RWPE1 (cell line): Measurements from ENCODE around the gene BCL2L12.
A peak's percentile ranks its signal among the peaks of the same experiment; 100 is the strongest.

ENCODE experiments used
- CTCF ChIA-PET: fragments of 350-600 bp; sonication (Branson Sonifier 250); formaldehyde crosslinking; extraction: SDS; loops from one replicate; lab custom pipeline; 2021; lab: Yijun Ruan, JAX
- POLR2A ChIA-PET: fragments of 400-600 bp; formaldehyde crosslinking; extraction: SDS; loops from one replicate; lab custom pipeline; 2020; ENCODE audit warnings: antibody characterized with exemption; ENCODE audit not compliant: low non-redundant PET; lab: Yijun Ruan, JAX
- DNase-seq: peaks from one replicate; pipeline ENCODE4 v3.0.0; 2012; ENCODE audit warnings: low spot score
- H3K27ac ChIP-seq: fragments of 450-650 bp; 2 replicates; pipeline ENCODE4 v1.5.1; 2017
- TF ChIP-seq, protein P1 (sequence below): fragments of 450-650 bp; conservative IDR thresholded peaks from 2 replicates; pipeline ENCODE4 v1.5.1; 2017; ENCODE audit warnings: low read depth, mild to moderate bottlenecking

The BCL2L12 gene

DNA sequence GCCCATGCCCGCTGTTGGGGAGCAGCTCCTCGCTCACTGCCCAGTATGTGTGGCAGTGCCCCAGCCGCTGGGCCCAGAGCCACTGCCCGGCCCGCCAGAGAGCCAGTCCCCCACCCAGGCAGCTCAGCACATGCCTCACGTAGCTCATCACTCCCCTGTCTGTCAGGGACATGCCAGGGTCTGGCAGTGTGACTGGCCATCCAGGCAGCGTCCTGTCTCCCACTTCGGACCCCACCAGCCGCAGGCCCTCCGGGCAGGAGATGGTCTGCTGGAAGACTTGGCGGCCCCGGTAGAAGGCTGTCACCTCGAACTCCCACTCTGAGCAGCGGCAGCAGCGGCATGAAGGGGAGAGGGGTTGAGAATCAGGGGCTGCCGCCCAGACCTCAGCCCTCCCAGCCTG lies 3.7 kb upstream of the BCL2L12 start:
- peak overlapping the region; percentile 97 for H3K27ac ChIP-seq
- CTCF ChIA-PET: interaction anchor here (0.6 kb wide), 2 partner anchors 19 to 89 kb away, joined by 3 to 5 read pairs; no protein-coding TSS in a partner anchor
- DNase-seq: no peak
- TF ChIP-seq, protein P1, sequence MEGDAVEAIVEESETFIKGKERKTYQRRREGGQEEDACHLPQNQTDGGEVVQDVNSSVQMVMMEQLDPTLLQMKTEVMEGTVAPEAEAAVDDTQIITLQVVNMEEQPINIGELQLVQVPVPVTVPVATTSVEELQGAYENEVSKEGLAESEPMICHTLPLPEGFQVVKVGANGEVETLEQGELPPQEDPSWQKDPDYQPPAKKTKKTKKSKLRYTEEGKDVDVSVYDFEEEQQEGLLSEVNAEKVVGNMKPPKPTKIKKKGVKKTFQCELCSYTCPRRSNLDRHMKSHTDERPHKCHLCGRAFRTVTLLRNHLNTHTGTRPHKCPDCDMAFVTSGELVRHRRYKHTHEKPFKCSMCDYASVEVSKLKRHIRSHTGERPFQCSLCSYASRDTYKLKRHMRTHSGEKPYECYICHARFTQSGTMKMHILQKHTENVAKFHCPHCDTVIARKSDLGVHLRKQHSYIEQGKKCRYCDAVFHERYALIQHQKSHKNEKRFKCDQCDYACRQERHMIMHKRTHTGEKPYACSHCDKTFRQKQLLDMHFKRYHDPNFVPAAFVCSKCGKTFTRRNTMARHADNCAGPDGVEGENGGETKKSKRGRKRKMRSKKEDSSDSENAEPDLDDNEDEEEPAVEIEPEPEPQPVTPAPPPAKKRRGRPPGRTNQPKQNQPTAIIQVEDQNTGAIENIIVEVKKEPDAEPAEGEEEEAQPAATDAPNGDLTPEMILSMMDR: no peak
- POLR2A ChIA-PET: no interaction called here

GRCh38 chr19:49663224-49663623 lies 2.5 kb upstream of the BCL2L12 start:
- ChIA-PET CTCF (no interaction called here), POLR2A (no interaction called here)
- peak overlapping the region; percentile 97 for H3K27ac ChIP-seq

GRCh38 chr19:49664171-49665035 lies 1.3 kb upstream of the BCL2L12 start:
- peak; percentile 95 for DNase-seq
- peak overlapping the region; percentile 97 for H3K27ac ChIP-seq
- TF ChIP-seq, protein P1: no peak
- CTCF ChIA-PET: interaction anchor here (1.0 kb wide), 1 partner anchor 16 kb away, joined by 3 read pairs; no protein-coding TSS in a partner anchor
- POLR2A ChIA-PET: interaction anchor here (0.5 to 1.0 kb wide), 4 partner anchors 9 to 91 kb away, joined by 3 to 11 read pairs (median 4); partner anchors contain the start of gene SCAF1

More at GRCh38 chr19:49663224-49663623, 2.5 kb upstream of the BCL2L12 start:
- TF ChIP-seq, protein P1: no peak
- DNase-seq: no peak

- TF ChIP-seq, protein P1: no peak
- peak overlapping the region; percentile 97 for H3K27ac ChIP-seq
- DNase-seq: no peak
- CTCF ChIA-PET: no interaction called here
- POLR2A ChIA-PET: interaction anchor here (0.5 to 1.0 kb wide), 3 partner anchors 9 to 92 kb away, joined by 3 to 11 read pairs (median 5); no protein-coding TSS in a partner anchor
Observed at GRCh38 chr19:49665036-49665350, 740 bp upstream of the BCL2L12 start.

GRCh38 chr19:49666120-49666444 lies 349 bp downstream of the BCL2L12 start:
- ChIA-PET POLR2A (no interaction called here), CTCF (interaction anchor here (0.7 kb wide), 1 partner anchor 95 kb away, joined by 3 read pairs; no protein-coding TSS in a partner anchor)
- TF ChIP-seq, protein P1: no peak
- H3K27ac ChIP-seq: peak overlapping the region; percentile 97
- DNase-seq: peak; percentile 50

DNA sequence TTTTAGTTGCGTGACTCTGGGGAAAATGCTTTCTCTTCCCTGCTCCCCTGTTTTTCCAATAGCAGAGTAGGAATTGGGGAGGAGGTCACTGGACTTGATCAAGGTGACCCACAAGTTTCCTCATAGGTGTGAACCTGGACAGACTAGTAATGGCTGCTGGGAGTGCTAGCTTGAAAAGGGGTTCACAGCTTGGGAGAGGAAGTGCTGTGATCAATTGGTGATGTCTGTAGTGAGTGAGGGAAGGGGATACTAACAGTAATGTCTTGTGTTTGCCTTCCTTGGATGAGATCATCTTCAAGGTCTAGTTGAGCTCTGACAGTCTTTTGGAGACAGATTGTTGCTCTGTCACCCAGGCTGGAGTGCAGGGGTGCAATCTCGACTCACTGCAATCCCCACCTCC lies 1.7 kb downstream of the BCL2L12 start:
- CTCF ChIA-PET: no interaction called here
- no peak for DNase-seq
- no peak overlapping the region for H3K27ac ChIP-seq
- TF ChIP-seq, protein P1: no peak
- POLR2A ChIA-PET: no interaction called here
